ENCODE measurements around the gene ORAI3.
A peak's percentile ranks its signal among the peaks of the same experiment; 100 is the strongest.

ORAI3 gene

GRCh38 chr16:30910427-30911029 lies 38.3 kb upstream of the ORAI3 start:
- H3K27ac ChIP-seq (ENCODE audit: low read depth, low read length), result no peak overlapping the region
- no peaks in the 10 kb centered on the region for H3K36me3 ChIP-seq (ENCODE audit: control insufficient read depth in 1 of 2, insufficient read depth in 2 of 2, low read length in 2 of 2)

GRCh38 chr16:30912794-30913412 lies 36.0 kb upstream of the ORAI3 start:
- H3K9ac ChIP-seq (ENCODE audit: low read depth in 1 of 2, low read length in 2 of 2), result no peak overlapping the region
- H3K4me1 ChIP-seq (ENCODE audit: control insufficient read depth in 1 of 2, insufficient read depth in 2 of 2, low read length in 2 of 2), result no peaks in the 10 kb centered on the region
- no peak overlapping the region for H3K27ac ChIP-seq (ENCODE audit: low read depth, low read length)
- no peaks in the 10 kb centered on the region for H3K27me3 ChIP-seq (ENCODE audit: control insufficient read depth in 1 of 2, insufficient read depth in 2 of 2, low read length in 2 of 2)
- no peaks in the 10 kb centered on the region for H3K9me3 ChIP-seq (ENCODE audit: control insufficient read depth in 1 of 2, low read length in 2 of 2)
- H3K4me3 ChIP-seq (ENCODE audit: low read depth in 1 of 2, low read length in 2 of 2), result no peak overlapping the region
- no peaks in the 10 kb centered on the region for H3K36me3 ChIP-seq (ENCODE audit: control insufficient read depth in 1 of 2, insufficient read depth in 2 of 2, low read length in 2 of 2)

More at GRCh38 chr16:30910427-30911029, 38.3 kb upstream of the ORAI3 start:
- Histone ChIP-seq H3K9ac (ENCODE audit: low read depth in 1 of 2, low read length in 2 of 2) (no peak overlapping the region), H3K9me3 (ENCODE audit: control insufficient read depth in 1 of 2, low read length in 2 of 2) (no peaks in the 10 kb centered on the region), H3K27me3 (ENCODE audit: control insufficient read depth in 1 of 2, insufficient read depth in 2 of 2, low read length in 2 of 2) (no peaks in the 10 kb centered on the region), H3K4me3 (ENCODE audit: low read depth in 1 of 2, low read length in 2 of 2) (no peak overlapping the region), H3K4me1 (ENCODE audit: control insufficient read depth in 1 of 2, insufficient read depth in 2 of 2, low read length in 2 of 2) (no peaks in the 10 kb centered on the region)

DNA sequence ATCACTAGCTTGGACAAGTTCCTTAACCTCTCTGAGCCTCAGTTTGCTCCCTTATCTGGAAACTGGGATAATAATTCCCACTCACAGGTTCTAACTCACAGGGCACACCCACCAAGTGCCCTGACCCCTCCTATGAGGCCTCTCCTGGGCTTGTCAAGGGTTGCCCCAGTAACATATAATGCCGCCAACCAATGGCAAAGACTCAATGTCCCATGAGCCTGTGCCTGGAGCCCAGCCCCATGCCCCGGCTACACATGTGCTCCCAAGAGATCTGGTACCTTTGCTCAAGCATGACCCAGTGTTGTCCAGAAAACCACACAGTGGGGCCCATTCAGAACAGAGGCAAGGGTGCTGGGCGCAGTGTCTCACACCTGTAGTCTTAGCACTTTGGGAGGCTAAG lies 34.0 kb upstream of the ORAI3 start:
- Histone ChIP-seq H3K9ac (ENCODE audit: low read depth in 1 of 2, low read length in 2 of 2) (no peak overlapping the region), H3K9me3 (ENCODE audit: control insufficient read depth in 1 of 2, low read length in 2 of 2) (no peaks in the 10 kb centered on the region), H3K27ac (ENCODE audit: low read depth, low read length) (no peak overlapping the region), H3K4me3 (ENCODE audit: low read depth in 1 of 2, low read length in 2 of 2) (no peak overlapping the region), H3K27me3 (ENCODE audit: control insufficient read depth in 1 of 2, insufficient read depth in 2 of 2, low read length in 2 of 2) (no peaks in the 10 kb centered on the region), H3K4me1 (ENCODE audit: control insufficient read depth in 1 of 2, insufficient read depth in 2 of 2, low read length in 2 of 2) (no peaks in the 10 kb centered on the region), H3K36me3 (ENCODE audit: control insufficient read depth in 1 of 2, insufficient read depth in 2 of 2, low read length in 2 of 2) (no peaks in the 10 kb centered on the region)

DNA sequence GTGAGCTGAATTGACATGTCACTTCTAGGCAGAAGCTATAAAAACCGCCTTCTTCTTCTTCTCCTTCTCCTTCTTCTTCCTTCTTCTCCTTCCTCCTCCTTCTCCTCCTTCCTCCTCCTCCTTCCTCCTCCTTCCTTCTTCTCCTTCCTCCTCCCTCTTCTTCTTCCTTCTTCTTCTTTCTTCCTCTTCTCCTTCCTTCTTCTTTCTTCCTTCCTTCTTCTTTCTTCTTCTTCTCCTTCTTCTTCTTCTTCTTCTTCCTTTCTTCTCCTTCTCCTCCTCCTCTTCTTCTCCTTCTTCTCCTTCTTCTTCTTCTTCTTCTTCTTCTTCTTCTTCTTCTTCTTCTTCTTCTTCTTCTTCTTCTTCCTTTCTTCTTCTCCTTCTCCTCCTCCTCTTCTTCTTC lies 30.3 kb upstream of the ORAI3 start:
- H3K27me3 ChIP-seq (ENCODE audit: control insufficient read depth in 1 of 2, insufficient read depth in 2 of 2, low read length in 2 of 2), result no peaks in the 10 kb centered on the region
- no peak overlapping the region for H3K27ac ChIP-seq (ENCODE audit: low read depth, low read length)
- H3K9ac ChIP-seq (ENCODE audit: low read depth in 1 of 2, low read length in 2 of 2), result no peak overlapping the region
- no peak overlapping the region for H3K4me3 ChIP-seq (ENCODE audit: low read depth in 1 of 2, low read length in 2 of 2)
- H3K9me3 ChIP-seq (ENCODE audit: control insufficient read depth in 1 of 2, low read length in 2 of 2), result no peaks in the 10 kb centered on the region
- H3K36me3 ChIP-seq (ENCODE audit: control insufficient read depth in 1 of 2, insufficient read depth in 2 of 2, low read length in 2 of 2), result no peaks in the 10 kb centered on the region
- peaks cover 0 to 8% of the 10 kb centered on the region in 2 donors for H3K4me1 ChIP-seq (ENCODE audit: control insufficient read depth in 1 of 2, insufficient read depth in 2 of 2, low read length in 2 of 2)

GRCh38 chr16:30920891-30921290 lies 28.0 kb upstream of the ORAI3 start:
- H3K4me3 ChIP-seq (ENCODE audit: low read depth in 1 of 2, low read length in 2 of 2), result no peak overlapping the region
- no peaks in the 10 kb centered on the region for H3K9me3 ChIP-seq (ENCODE audit: control insufficient read depth in 1 of 2, low read length in 2 of 2)
- no peaks in the 10 kb centered on the region for H3K27me3 ChIP-seq (ENCODE audit: control insufficient read depth in 1 of 2, insufficient read depth in 2 of 2, low read length in 2 of 2)
- H3K9ac ChIP-seq (ENCODE audit: low read depth in 1 of 2, low read length in 2 of 2), result no peak overlapping the region
- H3K4me1 ChIP-seq (ENCODE audit: control insufficient read depth in 1 of 2, insufficient read depth in 2 of 2, low read length in 2 of 2), result peaks cover 7 to 12% of the 10 kb centered on the region in 2 donors
- H3K36me3 ChIP-seq (ENCODE audit: control insufficient read depth in 1 of 2, insufficient read depth in 2 of 2, low read length in 2 of 2), result no peaks in the 10 kb centered on the region
- H3K27ac ChIP-seq (ENCODE audit: low read depth, low read length), result no peak overlapping the region

GRCh38 chr16:30921459-30921747 lies 27.5 kb upstream of the ORAI3 start:
- no peaks in the 10 kb centered on the region for H3K27me3 ChIP-seq (ENCODE audit: control insufficient read depth in 1 of 2, insufficient read depth in 2 of 2, low read length in 2 of 2)
- H3K4me1 ChIP-seq (ENCODE audit: control insufficient read depth in 1 of 2, insufficient read depth in 2 of 2, low read length in 2 of 2), result peaks cover 7 to 12% of the 10 kb centered on the region in 2 donors
- no peaks in the 10 kb centered on the region for H3K36me3 ChIP-seq (ENCODE audit: control insufficient read depth in 1 of 2, insufficient read depth in 2 of 2, low read length in 2 of 2)
- peak overlapping the region; percentile 67 to 71 for H3K9ac ChIP-seq (ENCODE audit: low read depth in 1 of 2, low read length in 2 of 2)
- peak overlapping the region; percentile 82 to 87 for H3K4me3 ChIP-seq (ENCODE audit: low read depth in 1 of 2, low read length in 2 of 2)
- H3K27ac ChIP-seq (ENCODE audit: low read depth, low read length), result no peak overlapping the region
- H3K9me3 ChIP-seq (ENCODE audit: control insufficient read depth in 1 of 2, low read length in 2 of 2), result no peaks in the 10 kb centered on the region

- peak overlapping the region; percentile 76 for H3K27ac ChIP-seq (ENCODE audit: low read depth, low read length)
- peaks cover 0 to 3% of the 10 kb centered on the region in 2 donors for H3K36me3 ChIP-seq (ENCODE audit: control insufficient read depth in 1 of 2, insufficient read depth in 2 of 2, low read length in 2 of 2)
- no peaks in the 10 kb centered on the region for H3K9me3 ChIP-seq (ENCODE audit: control insufficient read depth in 1 of 2, low read length in 2 of 2)
- peak overlapping the region; percentile 82 to 87 for H3K4me3 ChIP-seq (ENCODE audit: low read depth in 1 of 2, low read length in 2 of 2)
- peak overlapping the region; percentile 67 to 71 for H3K9ac ChIP-seq (ENCODE audit: low read depth in 1 of 2, low read length in 2 of 2)
- no peaks in the 10 kb centered on the region for H3K27me3 ChIP-seq (ENCODE audit: control insufficient read depth in 1 of 2, insufficient read depth in 2 of 2, low read length in 2 of 2)
- H3K4me1 ChIP-seq (ENCODE audit: control insufficient read depth in 1 of 2, insufficient read depth in 2 of 2, low read length in 2 of 2), result peaks cover 7 to 12% of the 10 kb centered on the region in 2 donors
Observed at GRCh38 chr16:30921748-30922419, 27.0 kb upstream of the ORAI3 start.

DNA sequence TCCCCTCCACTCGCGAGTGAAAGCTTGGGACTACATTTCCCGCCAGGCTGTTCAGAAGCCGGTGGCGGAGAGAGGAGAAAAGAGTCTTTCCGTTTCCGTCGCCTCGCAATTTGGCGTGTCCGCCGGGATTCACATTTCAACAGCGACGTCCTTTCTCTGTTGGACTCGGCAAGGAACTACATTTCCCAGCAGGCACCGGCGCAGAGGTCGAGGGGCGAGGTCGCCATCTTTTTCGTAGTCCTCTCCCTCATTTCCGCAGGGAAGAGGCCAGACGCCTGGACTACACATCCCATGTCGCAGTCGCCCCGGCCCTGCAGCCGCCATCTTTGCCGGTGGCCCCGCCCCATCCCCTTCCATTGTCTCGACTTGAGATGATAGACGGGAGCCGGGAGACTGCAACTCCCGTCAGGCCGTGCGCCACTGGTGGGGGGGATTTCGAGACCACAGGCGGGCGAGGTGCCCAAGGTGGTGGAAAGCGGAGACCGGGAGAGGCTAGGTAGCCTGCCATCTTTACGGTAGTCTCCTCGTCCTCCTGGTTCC lies 26.4 kb upstream of the ORAI3 start:
- Histone ChIP-seq H3K9me3 (ENCODE audit: control insufficient read depth in 1 of 2, low read length in 2 of 2) (no peaks in the 10 kb centered on the region), H3K4me1 (ENCODE audit: control insufficient read depth in 1 of 2, insufficient read depth in 2 of 2, low read length in 2 of 2) (peaks cover 7 to 12% of the 10 kb centered on the region in 2 donors), H3K36me3 (ENCODE audit: control insufficient read depth in 1 of 2, insufficient read depth in 2 of 2, low read length in 2 of 2) (peaks cover 0 to 4% of the 10 kb centered on the region in 2 donors), H3K4me3 (ENCODE audit: low read depth in 1 of 2, low read length in 2 of 2) (peak overlapping the region; percentile 82 to 88), H3K9ac (ENCODE audit: low read depth in 1 of 2, low read length in 2 of 2) (peak overlapping the region; percentile 72 to 90), H3K27me3 (ENCODE audit: control insufficient read depth in 1 of 2, insufficient read depth in 2 of 2, low read length in 2 of 2) (no peaks in the 10 kb centered on the region), H3K27ac (ENCODE audit: low read depth, low read length) (peak overlapping the region; percentile 85)

DNA sequence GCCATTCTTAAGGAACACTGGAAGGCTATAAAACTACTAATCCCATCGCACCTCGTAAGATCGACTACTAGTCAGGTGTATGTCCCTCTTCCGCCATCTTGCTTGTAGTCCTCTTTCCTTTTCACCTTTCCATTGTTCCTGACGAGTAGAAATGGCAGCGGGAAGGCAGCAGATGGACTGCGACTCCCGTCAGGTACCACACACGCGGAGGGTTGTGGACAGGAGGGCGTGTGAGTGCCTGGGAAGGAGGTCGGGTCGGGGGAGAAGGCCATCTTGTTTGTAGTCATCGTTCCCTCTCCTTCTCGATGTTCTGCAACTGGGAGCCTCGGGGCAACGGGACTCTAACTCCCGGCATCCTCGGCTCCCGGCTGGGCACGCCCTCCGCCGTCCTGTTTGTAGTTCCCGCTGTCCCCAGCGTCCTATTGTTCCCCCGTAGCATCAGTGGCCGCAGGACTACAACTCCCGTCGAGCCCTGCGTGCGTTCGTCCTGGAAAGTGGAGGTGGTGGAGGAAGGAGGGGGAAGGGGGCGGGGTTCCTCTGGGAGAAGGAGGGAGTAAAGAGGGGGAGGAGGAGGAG lies 25.8 kb upstream of the ORAI3 start:
- Histone ChIP-seq H3K9me3 (ENCODE audit: control insufficient read depth in 1 of 2, low read length in 2 of 2) (no peaks in the 10 kb centered on the region), H3K4me1 (ENCODE audit: control insufficient read depth in 1 of 2, insufficient read depth in 2 of 2, low read length in 2 of 2) (peaks cover 7 to 12% of the 10 kb centered on the region in 2 donors), H3K36me3 (ENCODE audit: control insufficient read depth in 1 of 2, insufficient read depth in 2 of 2, low read length in 2 of 2) (peaks cover 0 to 4% of the 10 kb centered on the region in 2 donors), H3K27me3 (ENCODE audit: control insufficient read depth in 1 of 2, insufficient read depth in 2 of 2, low read length in 2 of 2) (no peaks in the 10 kb centered on the region), H3K4me3 (ENCODE audit: low read depth in 1 of 2, low read length in 2 of 2) (peak overlapping the region; percentile 82 to 88), H3K27ac (ENCODE audit: low read depth, low read length) (peak overlapping the region; percentile 85), H3K9ac (ENCODE audit: low read depth in 1 of 2, low read length in 2 of 2) (peak overlapping the region; percentile 72 to 90)

GRCh38 chr16:30923554-30924075 lies 25.3 kb upstream of the ORAI3 start, which contains the start of gene FBXL19:
Gene FBXL19, plus strand, starts transcription at chr16:30923572. Its CDS starts 2,183 bp downstream, at chr16:30925755.
- peak within 1 kb of the TSS; percentile 85 for H3K27ac ChIP-seq (ENCODE audit: low read depth, low read length)
- H3K9ac ChIP-seq (ENCODE audit: low read depth in 1 of 2, low read length in 2 of 2), result peak within 1 kb of the TSS; percentile 72 to 90
- H3K27me3 ChIP-seq (ENCODE audit: control insufficient read depth in 1 of 2, insufficient read depth in 2 of 2, low read length in 2 of 2), result no peaks in the 10 kb centered on the region

More at GRCh38 chr16:30923554-30924075, 25.3 kb upstream of the ORAI3 start, which contains the start of gene FBXL19:
- peak within 1 kb of the TSS; percentile 82 to 88 for H3K4me3 ChIP-seq (ENCODE audit: low read depth in 1 of 2, low read length in 2 of 2)
- H3K9me3 ChIP-seq (ENCODE audit: control insufficient read depth in 1 of 2, low read length in 2 of 2), result no peaks in the 10 kb centered on the region
- H3K4me1 ChIP-seq (ENCODE audit: control insufficient read depth in 1 of 2, insufficient read depth in 2 of 2, low read length in 2 of 2), result peaks cover 7 to 12% of the 10 kb centered on the region in 2 donors
- H3K36me3 ChIP-seq (ENCODE audit: control insufficient read depth in 1 of 2, insufficient read depth in 2 of 2, low read length in 2 of 2), result peaks cover 0 to 4% of the 10 kb centered on the region in 2 donors
